ENCODE measurements around the gene MACROD2. TPM values are rescaled to one million over a fixed set of nuclear protein-coding genes. Genes with fewer than 3 reads are reported as not detected.

The MACROD2 gene
- total RNA-seq, 1 experiment from 2014 or later = 3.7 TPM

DNA sequence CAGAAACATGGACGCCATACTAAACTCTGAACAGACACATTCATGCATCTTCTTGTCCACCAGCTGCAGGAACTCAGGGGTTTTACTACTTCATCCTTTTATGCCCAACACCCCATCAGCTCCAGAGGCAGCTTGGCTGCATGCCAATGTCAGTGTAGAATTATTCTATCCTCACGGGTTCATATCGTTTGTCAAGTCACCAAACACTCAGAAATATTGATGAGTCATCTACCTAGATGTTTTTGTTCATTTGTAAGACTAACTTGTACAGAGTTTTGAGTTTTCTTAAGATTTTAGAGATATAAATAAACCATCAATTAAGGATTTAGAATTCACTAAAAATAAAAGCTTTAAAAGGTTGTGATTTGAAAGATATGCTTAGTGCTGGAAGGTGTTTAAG lies 932.8 kb downstream of the MACROD2 start:
- Histone ChIP-seq H3K27ac (ENCODE audit: low read depth, low read length) (no peak overlapping the region), H3K36me3 (ENCODE audit: control insufficient read depth in 1 of 2, insufficient read depth in 2 of 2, low read length in 2 of 2) (no peaks in the 10 kb centered on the region), H3K27me3 (ENCODE audit: insufficient read depth, low read length) (no peaks in the 10 kb centered on the region), H3K4me3 (replicated peaks in 1 of 2; ENCODE audit: low read depth in 1 of 2, low read length in 2 of 2) (no peak overlapping the region), H3K4me2 (ENCODE audit: low read length) (no peak overlapping the region; the same call in 1 of the 2 replicates), H3K79me2 (ENCODE audit: insufficient read depth, low read length) (no peaks in the 10 kb centered on the region), H4K20me1 (ENCODE audit: insufficient read depth) (no peaks in the 10 kb centered on the region), H2AFZ (ENCODE audit: low read depth, low read length, poor library complexity, severe bottlenecking) (no peak overlapping the region), H3K9me3 (ENCODE audit: control insufficient read depth in 1 of 2, insufficient read depth in 1 of 2, low read depth in 1 of 2, low read length in 2 of 2) (no peaks in the 10 kb centered on the region), H3K4me1 (ENCODE audit: control insufficient read depth in 1 of 2, insufficient read depth in 2 of 2, low read length in 2 of 2) (peaks cover 6% of the 10 kb centered on the region in 2 experiments; a peak in 2 of 4 replicates), H3K9ac (ENCODE audit: low read length) (no peak overlapping the region), H3K9me2 (ENCODE audit: insufficient read depth) (no peaks in the 10 kb centered on the region)
- ATAC-seq (no peak), DNase-seq (ENCODE audit: low read depth, low spot score) (no peak)
- intact Hi-C loops (cut with micrococcal nuclease) = no loop called here
- POLR2A ChIA-PET = no interaction called here
- no TSS peak for BruUV-seq (replicated peaks)
- TF ChIP-seq EGR1 (IDR thresholded peaks at IDR 0.05; ENCODE audit: low read depth) (no peak), ZNF274 (IDR thresholded peaks at IDR 0.05; ENCODE audit: low read depth, low read length) (no peak), CBX3 (IDR thresholded peaks at IDR 0.05; ENCODE audit: low read depth) (no peak), ELF1 (IDR thresholded peaks at IDR 0.05; ENCODE audit: borderline replicate concordance, low read depth) (no peak), POLR2AphosphoS5 (IDR thresholded peaks at IDR 0.05; ENCODE audit: low read depth, low read length) (no peak), SIN3A (IDR thresholded peaks at IDR 0.05; ENCODE audit: low read depth) (no peak), EZH2 (IDR thresholded peaks at IDR 0.05) (no peak), TCF7L2 (IDR thresholded peaks at IDR 0.05; ENCODE audit: borderline replicate concordance, extremely low read depth, insufficient read depth, insufficient read length) (no peak)
- TF ChIP-seq, protein P1, sequence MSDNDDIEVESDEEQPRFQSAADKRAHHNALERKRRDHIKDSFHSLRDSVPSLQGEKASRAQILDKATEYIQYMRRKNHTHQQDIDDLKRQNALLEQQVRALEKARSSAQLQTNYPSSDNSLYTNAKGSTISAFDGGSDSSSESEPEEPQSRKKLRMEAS (IDR thresholded peaks at IDR 0.05) = no peak
- CTCF ChIA-PET = no interaction called here
- RAD21 ChIA-PET (ENCODE audit: low non-redundant PET in 1 of 2, low total read pairs in 2 of 2, uncharacterized antibody in 2 of 2, unreplicated experiment in 2 of 2) = no interaction called here

DNA sequence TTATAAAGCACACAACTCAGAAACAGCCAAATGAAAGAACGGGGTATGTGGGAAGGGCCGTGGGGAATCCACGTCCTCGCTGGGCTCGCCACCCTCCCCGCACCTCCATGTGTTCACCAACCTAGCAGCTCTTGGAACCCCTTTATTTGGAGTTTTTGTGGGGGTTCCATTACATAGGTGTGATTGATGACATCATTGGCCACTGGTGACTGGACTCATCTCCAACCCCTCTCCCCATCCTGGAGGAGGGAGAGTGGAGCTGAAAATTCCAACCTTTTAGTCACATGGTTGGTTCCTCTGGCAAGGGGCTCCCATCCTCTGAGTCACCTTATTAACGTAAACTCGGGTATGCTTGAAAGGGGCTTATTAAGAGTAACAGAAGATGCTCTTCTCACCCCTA lies 934.1 kb downstream of the MACROD2 start:
- intact Hi-C loops (cut with micrococcal nuclease) = no loop called here
- no peaks in the 10 kb centered on the region for H3K9me2 ChIP-seq (ENCODE audit: insufficient read depth)
- ATAC-seq = no peak
- no peaks in the 10 kb centered on the region for H4K20me1 ChIP-seq (ENCODE audit: insufficient read depth)
- H3K4me2 ChIP-seq (ENCODE audit: low read length) = no peak overlapping the region
- DNase-seq (ENCODE audit: low read depth, low spot score) = no peak
- H3K27ac ChIP-seq (ENCODE audit: low read depth, low read length) = no peak overlapping the region
- H3K4me3 ChIP-seq (replicated peaks in 1 of 2; ENCODE audit: low read depth in 1 of 2, low read length in 2 of 2) = no peak overlapping the region
- no peaks in the 10 kb centered on the region for H3K79me2 ChIP-seq (ENCODE audit: insufficient read depth, low read length)
- POLR2A ChIA-PET = no interaction called here
- BruUV-seq (replicated peaks) = no TSS peak
- CTCF ChIA-PET = no interaction called here
- RAD21 ChIA-PET (ENCODE audit: low non-redundant PET in 1 of 2, low total read pairs in 2 of 2, uncharacterized antibody in 2 of 2, unreplicated experiment in 2 of 2) = no interaction called here
- no peak overlapping the region for H3K9ac ChIP-seq (ENCODE audit: low read length)
- H3K36me3 ChIP-seq (ENCODE audit: control insufficient read depth in 1 of 2, insufficient read depth in 2 of 2, low read length in 2 of 2) = no peaks in the 10 kb centered on the region
- H3K27me3 ChIP-seq (ENCODE audit: insufficient read depth, low read length) = no peaks in the 10 kb centered on the region
- no peak overlapping the region for H2AFZ ChIP-seq (ENCODE audit: low read depth, low read length, poor library complexity, severe bottlenecking)
- H3K9me3 ChIP-seq (ENCODE audit: control insufficient read depth in 1 of 2, insufficient read depth in 1 of 2, low read depth in 1 of 2, low read length in 2 of 2) = no peaks in the 10 kb centered on the region
- H3K4me1 ChIP-seq (ENCODE audit: control insufficient read depth in 1 of 2, insufficient read depth in 2 of 2, low read length in 2 of 2) = peaks cover 6% of the 10 kb centered on the region in 2 experiments; a peak in 2 of 4 replicates
- TF ChIP-seq JUND (IDR thresholded peaks at IDR 0.05) = no peak
- no peak for TF ChIP-seq FOSL1 (IDR thresholded peaks at IDR 0.05; ENCODE audit: low read depth)
- TF ChIP-seq, protein P1 (IDR thresholded peaks at IDR 0.05) = no peak
- TF ChIP-seq, protein P2, sequence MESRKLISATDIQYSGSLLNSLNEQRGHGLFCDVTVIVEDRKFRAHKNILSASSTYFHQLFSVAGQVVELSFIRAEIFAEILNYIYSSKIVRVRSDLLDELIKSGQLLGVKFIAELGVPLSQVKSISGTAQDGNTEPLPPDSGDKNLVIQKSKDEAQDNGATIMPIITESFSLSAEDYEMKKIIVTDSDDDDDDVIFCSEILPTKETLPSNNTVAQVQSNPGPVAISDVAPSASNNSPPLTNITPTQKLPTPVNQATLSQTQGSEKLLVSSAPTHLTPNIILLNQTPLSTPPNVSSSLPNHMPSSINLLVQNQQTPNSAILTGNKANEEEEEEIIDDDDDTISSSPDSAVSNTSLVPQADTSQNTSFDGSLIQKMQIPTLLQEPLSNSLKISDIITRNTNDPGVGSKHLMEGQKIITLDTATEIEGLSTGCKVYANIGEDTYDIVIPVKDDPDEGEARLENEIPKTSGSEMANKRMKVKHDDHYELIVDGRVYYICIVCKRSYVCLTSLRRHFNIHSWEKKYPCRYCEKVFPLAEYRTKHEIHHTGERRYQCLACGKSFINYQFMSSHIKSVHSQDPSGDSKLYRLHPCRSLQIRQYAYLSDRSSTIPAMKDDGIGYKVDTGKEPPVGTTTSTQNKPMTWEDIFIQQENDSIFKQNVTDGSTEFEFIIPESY (IDR thresholded peaks at IDR 0.05; ENCODE audit: extremely low read depth, insufficient replicate concordance, low read length) = no peak
- no peak for TF ChIP-seq RAD21 (IDR thresholded peaks at IDR 0.05; ENCODE audit: low read depth)
- no peak for TF ChIP-seq CBX3 (IDR thresholded peaks at IDR 0.05; ENCODE audit: low read depth)
- TF ChIP-seq SIN3A (IDR thresholded peaks at IDR 0.05; ENCODE audit: low read depth) = no peak
- TF ChIP-seq POLR2A (IDR thresholded peaks at IDR 0.05; ENCODE audit: borderline replicate concordance, extremely low read depth, insufficient read depth, insufficient read length) = no peak
- TF ChIP-seq ZFX (IDR thresholded peaks at IDR 0.05) = no peak
- no peak for TF ChIP-seq YY1 (IDR thresholded peaks at IDR 0.05; ENCODE audit: extremely low read depth, insufficient replicate concordance, low read depth, low read length)
- no peak for TF ChIP-seq POLR2AphosphoS5 (IDR thresholded peaks at IDR 0.05; ENCODE audit: low read depth, low read length)
- TF ChIP-seq CEBPB (IDR thresholded peaks at IDR 0.05; ENCODE audit: low read depth) = no peak
- TF ChIP-seq, protein P3, sequence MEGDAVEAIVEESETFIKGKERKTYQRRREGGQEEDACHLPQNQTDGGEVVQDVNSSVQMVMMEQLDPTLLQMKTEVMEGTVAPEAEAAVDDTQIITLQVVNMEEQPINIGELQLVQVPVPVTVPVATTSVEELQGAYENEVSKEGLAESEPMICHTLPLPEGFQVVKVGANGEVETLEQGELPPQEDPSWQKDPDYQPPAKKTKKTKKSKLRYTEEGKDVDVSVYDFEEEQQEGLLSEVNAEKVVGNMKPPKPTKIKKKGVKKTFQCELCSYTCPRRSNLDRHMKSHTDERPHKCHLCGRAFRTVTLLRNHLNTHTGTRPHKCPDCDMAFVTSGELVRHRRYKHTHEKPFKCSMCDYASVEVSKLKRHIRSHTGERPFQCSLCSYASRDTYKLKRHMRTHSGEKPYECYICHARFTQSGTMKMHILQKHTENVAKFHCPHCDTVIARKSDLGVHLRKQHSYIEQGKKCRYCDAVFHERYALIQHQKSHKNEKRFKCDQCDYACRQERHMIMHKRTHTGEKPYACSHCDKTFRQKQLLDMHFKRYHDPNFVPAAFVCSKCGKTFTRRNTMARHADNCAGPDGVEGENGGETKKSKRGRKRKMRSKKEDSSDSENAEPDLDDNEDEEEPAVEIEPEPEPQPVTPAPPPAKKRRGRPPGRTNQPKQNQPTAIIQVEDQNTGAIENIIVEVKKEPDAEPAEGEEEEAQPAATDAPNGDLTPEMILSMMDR (IDR thresholded peaks at IDR 0.05 in 2 of 3, conservative IDR thresholded peaks at IDR 0.05 in 1 of 3; ENCODE audit: borderline replicate concordance in 1 of 3, insufficient read depth in 1 of 3, low read depth in 2 of 3, low read length in 2 of 3) = no peak
- TF ChIP-seq SP1 (IDR thresholded peaks at IDR 0.05; ENCODE audit: low read depth) = no peak

Data from HCT116 (cell line).